ENCODE results near the gene PTGES3.

PTGES3 gene

DNA sequence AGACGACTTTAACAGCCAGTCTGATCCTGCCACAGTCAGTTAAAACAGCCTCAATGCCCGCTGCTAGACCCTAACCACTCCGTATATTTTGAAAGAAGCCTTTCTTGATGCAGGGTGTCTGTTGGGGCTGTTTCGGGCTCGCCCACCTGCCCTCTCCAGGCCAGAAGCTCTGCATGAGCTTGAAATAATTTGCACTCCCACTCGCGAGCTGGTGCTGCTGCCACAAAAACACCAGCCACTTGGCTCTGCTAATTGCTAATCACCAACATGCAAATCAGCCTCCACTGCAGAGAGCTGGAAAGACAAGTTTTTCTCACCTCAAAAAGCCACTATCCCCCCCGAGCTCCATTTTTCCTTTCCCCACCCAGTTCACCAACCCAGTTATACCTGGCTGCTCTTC lies 73.5 kb downstream of the PTGES3 start:
- TF ChIP-seq, protein P1, sequence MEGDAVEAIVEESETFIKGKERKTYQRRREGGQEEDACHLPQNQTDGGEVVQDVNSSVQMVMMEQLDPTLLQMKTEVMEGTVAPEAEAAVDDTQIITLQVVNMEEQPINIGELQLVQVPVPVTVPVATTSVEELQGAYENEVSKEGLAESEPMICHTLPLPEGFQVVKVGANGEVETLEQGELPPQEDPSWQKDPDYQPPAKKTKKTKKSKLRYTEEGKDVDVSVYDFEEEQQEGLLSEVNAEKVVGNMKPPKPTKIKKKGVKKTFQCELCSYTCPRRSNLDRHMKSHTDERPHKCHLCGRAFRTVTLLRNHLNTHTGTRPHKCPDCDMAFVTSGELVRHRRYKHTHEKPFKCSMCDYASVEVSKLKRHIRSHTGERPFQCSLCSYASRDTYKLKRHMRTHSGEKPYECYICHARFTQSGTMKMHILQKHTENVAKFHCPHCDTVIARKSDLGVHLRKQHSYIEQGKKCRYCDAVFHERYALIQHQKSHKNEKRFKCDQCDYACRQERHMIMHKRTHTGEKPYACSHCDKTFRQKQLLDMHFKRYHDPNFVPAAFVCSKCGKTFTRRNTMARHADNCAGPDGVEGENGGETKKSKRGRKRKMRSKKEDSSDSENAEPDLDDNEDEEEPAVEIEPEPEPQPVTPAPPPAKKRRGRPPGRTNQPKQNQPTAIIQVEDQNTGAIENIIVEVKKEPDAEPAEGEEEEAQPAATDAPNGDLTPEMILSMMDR (IDR thresholded peaks at IDR 0.05; ENCODE audit: low read depth, low read length) = no peak
- DNase-seq (ENCODE audit: low read depth in 2 of 2) = no peak
- no peak overlapping the region for H3K4me3 ChIP-seq (replicated peaks in 1 of 2; ENCODE audit: low read depth in 2 of 2, low read length in 2 of 2)

Data from cardiac fibroblast (primary cell).